MCF 10A (cell line): ENCODE measurements around the gene MITF. TPM values are rescaled to one million over a fixed set of nuclear protein-coding genes. Genes with fewer than 3 reads are reported as not detected.

Experiments used
- BruUV-seq: library from RNA; stranded (reverse); fragments of 400-500 nt; replicated peaks from 2 replicates; lab custom pipeline; 2021; lab: Mats Ljungman, UMichigan
- CTCF ChIA-PET: fragments of 300-600 bp; sonication (Branson Sonifier 250); formaldehyde crosslinking; extraction: SDS; loops from one replicate; lab custom pipeline; 2021; ENCODE audit warnings: antibody characterized with exemption, inconsistent platforms; lab: Yijun Ruan, JAX
- POLR2A ChIA-PET: fragments of 300-600, 350-650 bp; sonication (Branson Sonifier 250); formaldehyde crosslinking; extraction: SDS; loops from one replicate; lab custom pipeline; 2020; ENCODE audit warnings: antibody characterized with exemption, inconsistent platforms; lab: Yijun Ruan, JAX
- DNase-seq: peaks from one replicate; pipeline ENCODE4 v3.0.0-alpha.2; 2018; ENCODE audit not compliant: unreplicated experiment
- H3K27ac Mint-ChIP-seq: one replicate; pipeline ENCODE4 v1.8.0; 2022; ENCODE audit warnings: mild to moderate bottlenecking, low read depth, mixed read lengths; ENCODE audit not compliant: unreplicated experiment
- H3K27me3 Mint-ChIP-seq: one replicate; pipeline ENCODE4 v1.8.0; 2022; ENCODE audit warnings: mixed read lengths; ENCODE audit not compliant: insufficient read depth, unreplicated experiment
- H3K36me3 Mint-ChIP-seq: one replicate; pipeline ENCODE4 v1.8.0; 2022; ENCODE audit warnings: mild to moderate bottlenecking, moderate library complexity, mixed read lengths; ENCODE audit not compliant: insufficient read depth, unreplicated experiment
- H3K4me1 Mint-ChIP-seq: one replicate; pipeline ENCODE4 v1.8.0; 2022; ENCODE audit warnings: mixed read lengths; ENCODE audit not compliant: insufficient read depth, unreplicated experiment
- H3K4me3 Mint-ChIP-seq: one replicate; pipeline ENCODE4 v1.8.0; 2022; ENCODE audit warnings: mild to moderate bottlenecking, moderate library complexity, mixed read lengths; ENCODE audit not compliant: unreplicated experiment
- H3K9me3 Mint-ChIP-seq: one replicate; pipeline ENCODE4 v1.8.0; 2022; ENCODE audit warnings: mixed read lengths; ENCODE audit not compliant: unreplicated experiment
- intact Hi-C: fragments of 100-400 bp; cut with micrococcal nuclease; formaldehyde crosslinking; loops from 2 replicates; pipeline ENCODE4 v1.14.1; 2022
- total RNA-seq: library from RNA; stranded (reverse); gene quantifications from 2 replicates; pipeline ENCODE4 v1.2.3, GENCODE V29; 2022
- TF ChIP-seq, protein P1 (sequence below): fragments of 200-600 bp; IDR thresholded peaks from one replicate; pipeline ENCODE4 v1.8.0; 2022; ENCODE audit warnings: antibody characterized with exemption, mild to moderate bottlenecking; ENCODE audit not compliant: unreplicated experiment

MITF gene
- total RNA-seq, 1 experiment from 2014 or later, result 16.1 TPM

DNA sequence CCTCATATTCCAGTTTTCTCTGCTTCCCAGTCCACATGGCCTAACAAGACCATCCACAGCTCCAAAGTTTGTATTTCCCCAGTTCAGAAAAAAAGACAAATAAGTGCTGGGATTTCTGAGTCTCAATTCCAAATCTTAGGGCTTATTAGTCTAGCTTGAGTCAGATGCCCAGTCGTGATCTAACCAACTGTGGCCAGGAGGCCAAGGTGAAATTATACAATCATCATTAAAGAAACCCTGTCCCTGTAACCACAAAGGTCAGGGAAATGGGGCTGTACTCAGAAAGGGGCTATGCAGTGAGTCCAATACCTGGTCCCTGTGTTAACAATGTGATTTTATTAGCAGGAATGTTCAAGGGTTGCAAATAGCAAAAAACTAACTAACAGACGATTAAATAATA, 40.5 kb upstream of the MITF start:
- TF ChIP-seq, protein P1, sequence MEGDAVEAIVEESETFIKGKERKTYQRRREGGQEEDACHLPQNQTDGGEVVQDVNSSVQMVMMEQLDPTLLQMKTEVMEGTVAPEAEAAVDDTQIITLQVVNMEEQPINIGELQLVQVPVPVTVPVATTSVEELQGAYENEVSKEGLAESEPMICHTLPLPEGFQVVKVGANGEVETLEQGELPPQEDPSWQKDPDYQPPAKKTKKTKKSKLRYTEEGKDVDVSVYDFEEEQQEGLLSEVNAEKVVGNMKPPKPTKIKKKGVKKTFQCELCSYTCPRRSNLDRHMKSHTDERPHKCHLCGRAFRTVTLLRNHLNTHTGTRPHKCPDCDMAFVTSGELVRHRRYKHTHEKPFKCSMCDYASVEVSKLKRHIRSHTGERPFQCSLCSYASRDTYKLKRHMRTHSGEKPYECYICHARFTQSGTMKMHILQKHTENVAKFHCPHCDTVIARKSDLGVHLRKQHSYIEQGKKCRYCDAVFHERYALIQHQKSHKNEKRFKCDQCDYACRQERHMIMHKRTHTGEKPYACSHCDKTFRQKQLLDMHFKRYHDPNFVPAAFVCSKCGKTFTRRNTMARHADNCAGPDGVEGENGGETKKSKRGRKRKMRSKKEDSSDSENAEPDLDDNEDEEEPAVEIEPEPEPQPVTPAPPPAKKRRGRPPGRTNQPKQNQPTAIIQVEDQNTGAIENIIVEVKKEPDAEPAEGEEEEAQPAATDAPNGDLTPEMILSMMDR, result no peak
- no TSS peak for BruUV-seq
- Mint-ChIP-seq H3K27ac (no peak overlapping the region), H3K4me3 (no peak overlapping the region), H3K27me3 (no peaks in the 10 kb centered on the region), H3K36me3 (no peaks in the 10 kb centered on the region), H3K9me3 (peaks cover 8% of the 10 kb centered on the region), H3K4me1 (no peaks in the 10 kb centered on the region)
- ChIA-PET POLR2A (no interaction called here), CTCF (interaction anchor here (0.7 to 11.3 kb wide), 4 partner anchors 12 to 1585 kb away, joined by 3 to 235 read pairs (median 4); no protein-coding TSS in a partner anchor)
- no peak for DNase-seq
- intact Hi-C loops, result no loop called here

- peaks cover 8% of the 10 kb centered on the region for H3K9me3 Mint-ChIP-seq
- H3K36me3 Mint-ChIP-seq, result no peaks in the 10 kb centered on the region
- H3K4me3 Mint-ChIP-seq, result no peak overlapping the region
- no peaks in the 10 kb centered on the region for H3K27me3 Mint-ChIP-seq
- TF ChIP-seq, protein P1, result no peak
- intact Hi-C loops, result no loop called here
- ChIA-PET POLR2A (interaction anchor here (0.6 to 1.9 kb wide), 2 partner anchors 40 to 182 kb away, joined by 3 to 5 read pairs; partner anchors contain the start of gene MITF), CTCF (interaction anchor here (0.7 kb wide), 1 partner anchor 12 kb away, joined by 3 read pairs; no protein-coding TSS in a partner anchor)
- no peaks in the 10 kb centered on the region for H3K4me1 Mint-ChIP-seq
- BruUV-seq, result no TSS peak
- DNase-seq, result no peak
- H3K27ac Mint-ChIP-seq, result no peak overlapping the region
Observed at GRCh38 chr3:69699183-69699582, 40.1 kb upstream of the MITF start.

DNA sequence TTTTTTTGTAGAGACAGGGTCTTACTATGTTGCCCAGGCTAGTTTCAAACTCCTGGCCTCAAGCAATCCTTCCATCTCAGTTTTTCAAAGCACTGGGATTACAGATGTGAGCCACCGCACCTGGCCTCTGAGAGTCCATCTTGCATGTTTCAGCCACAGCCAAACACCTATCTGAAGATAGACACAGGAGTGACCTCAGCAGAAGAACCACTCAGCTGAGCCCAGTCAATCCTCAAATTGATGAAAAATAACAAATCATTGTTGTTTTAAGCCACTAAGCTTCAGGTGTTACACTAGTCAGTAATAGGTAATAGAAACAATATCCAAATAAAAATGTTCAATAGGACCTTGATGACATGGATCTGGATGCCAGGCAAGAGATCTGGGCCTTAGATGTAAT, 38.3 kb upstream of the MITF start:
- intact Hi-C loops, result no loop called here
- TF ChIP-seq, protein P1, result no peak
- H3K4me1 Mint-ChIP-seq, result no peaks in the 10 kb centered on the region

GRCh38 chr3:69710153-69710977, 28.9 kb upstream of the MITF start:
- Mint-ChIP-seq H3K4me1 (no peaks in the 10 kb centered on the region), H3K36me3 (peaks cover 6% of the 10 kb centered on the region), H3K27me3 (peaks cover 11% of the 10 kb centered on the region), H3K27ac (no peak overlapping the region), H3K9me3 (no peaks in the 10 kb centered on the region), H3K4me3 (no peak overlapping the region)
- TF ChIP-seq, protein P1, result no peak
- CTCF ChIA-PET, result interaction anchor here (0.6 to 1.5 kb wide), 6 partner anchors 16 to 597 kb away, joined by 3 to 8 read pairs (median 4); no protein-coding TSS in a partner anchor
- DNase-seq, result no peak
- no TSS peak for BruUV-seq
- intact Hi-C loops, result no loop called here
- POLR2A ChIA-PET, result no interaction called here

More for the DNA sequence above, 38.3 kb upstream of the MITF start:
- CTCF ChIA-PET, result interaction anchor here (0.9 to 3.7 kb wide), 4 partner anchors 9 to 155 kb away, joined by 4 to 17 read pairs (median 10); partner anchors contain the start of gene MITF
- Mint-ChIP-seq H3K9me3 (peaks cover 8% of the 10 kb centered on the region), H3K27ac (no peak overlapping the region), H3K4me3 (no peak overlapping the region), H3K36me3 (no peaks in the 10 kb centered on the region), H3K27me3 (no peaks in the 10 kb centered on the region)
- POLR2A ChIA-PET, result interaction anchor here (0.6 to 1.9 kb wide), 2 partner anchors 38 to 300 kb away, joined by 3 to 5 read pairs; partner anchors contain the start of gene MITF
- no TSS peak for BruUV-seq
- DNase-seq, result no peak
